Esophagus squamous epithelium (tissue), 5 donors: ENCODE measurements around the gene ID2. TPM values are rescaled to one million over a fixed set of nuclear protein-coding genes. Genes with fewer than 3 reads are reported as not detected.

ENCODE experiments used
- DNase-seq: peaks from one replicate; lab custom pipeline; 2025; lab: John Stamatoyannopoulos, UW
- H3K27ac ChIP-seq, 4 donors: fragments of 200-600 bp; sonication (generic); one replicate each; pipeline ENCODE4 v1.5.1; 2016 to 2019; ENCODE audit warnings: mild to moderate bottlenecking in 1 of 4
- H3K27me3 ChIP-seq, 4 donors: fragments of 200-600 bp; sonication (generic); 1 replicate in 3 of 4; 2 replicates in 1 of 4; pipeline versions ENCODE4 v1.5.1 to v1.6.0; 2017 to 2021; ENCODE audit warnings: antibody characterized with exemption in 1 of 4
- H3K36me3 ChIP-seq, 3 donors: fragments of 200-600 bp; sonication (generic); one replicate each; pipeline ENCODE4 v1.5.1; 2016 to 2019
- H3K4me1 ChIP-seq, 3 donors: fragments of 200-600 bp; sonication (generic); one replicate each; pipeline ENCODE4 v1.5.1; 2017 to 2019
- H3K4me3 ChIP-seq, 4 donors: fragments of 200-600 bp; sonication (generic); 1 replicate in 3 of 4; 2 replicates in 1 of 4; pipeline ENCODE4 v1.5.1; 2016 to 2019; ENCODE audit warnings: mild to moderate bottlenecking in 2 of 4, moderate library complexity in 1 of 4
- H3K9me3 ChIP-seq, 3 donors: fragments of 200-600 bp; sonication (generic); one replicate each; pipeline ENCODE4 v1.5.1; 2016 to 2019
- CTCF ChIP-seq, 6 experiments: fragments of 450-650 bp in 4 of 6; fragments of 200-600 bp in 2 of 6; sonication (generic) in 2 of 6; IDR thresholded peaks; one replicate each; pipeline ENCODE4 v1.5.1; 2016 to 2019; ENCODE audit warnings: antibody characterized with exemption in 6 of 6, mild to moderate bottlenecking in 4 of 6, moderate library complexity in 4 of 6
- POLR2A ChIP-seq, 4 donors: fragments of 450-650 bp; IDR thresholded peaks; one replicate each; pipeline ENCODE4 v1.6.1; 2017; ENCODE audit warnings: antibody characterized with exemption in 4 of 4, mild to moderate bottlenecking in 4 of 4, moderate library complexity in 3 of 4
- WGBS, 2 donors: methylation state at CpG; one replicate each; pipeline ENCODE4 v1.1.5; 2018; 5-methylcytosine and 5-hydroxymethylcytosine counted together
- intact Hi-C: fragments of 100-400 bp; cut with DNase I; formaldehyde crosslinking; loops from one replicate; pipeline ENCODE4 v1.15.0; 2022
- total RNA-seq, 4 donors: library from RNA; depleted of rRNA; stranded (reverse); fragments of >200 nt; gene quantifications; one replicate each; pipeline ENCODE4 v1.1.0, GENCODE V29; 2016
- donor health status: DM: yes; HTN: yes; CAD: no.

ID2 gene
- total RNA-seq, 4 donors from 2014 or later, result 16.1 to 82.0 (median 34.2) TPM

- DNase-seq, result no peak
- no peak for TF ChIP-seq CTCF (IDR thresholded peaks at IDR 0.05)
- TF ChIP-seq POLR2A (IDR thresholded peaks at IDR 0.05), result no peak
- no peaks in the 10 kb centered on the region for H3K27me3 ChIP-seq
- H3K9me3 ChIP-seq, result no peaks in the 10 kb centered on the region
- intact Hi-C loops, result no loop called here
- H3K4me3 ChIP-seq, result no peak overlapping the region
- WGBS, 2 donors, result 70 to 82% methylated on average over 16 of the region's 16 CpGs
- H3K36me3 ChIP-seq, result no peaks in the 10 kb centered on the region
- H3K27ac ChIP-seq, result no peak overlapping the region
- H3K4me1 ChIP-seq, result no peaks in the 10 kb centered on the region
Measured at GRCh38 chr2:8701681-8702379, 20.0 kb downstream of the ID2 start.

GRCh38 chr2:8704906-8705305, 23.1 kb downstream of the ID2 start:
- no peak for TF ChIP-seq POLR2A (IDR thresholded peaks at IDR 0.05)
- TF ChIP-seq CTCF (IDR thresholded peaks at IDR 0.05), result no peak
- no peaks in the 10 kb centered on the region for H3K4me1 ChIP-seq
- H3K27ac ChIP-seq, result no peak overlapping the region
- H3K36me3 ChIP-seq, result no peaks in the 10 kb centered on the region
- H3K9me3 ChIP-seq, result no peaks in the 10 kb centered on the region
- no peaks in the 10 kb centered on the region for H3K27me3 ChIP-seq
- WGBS, 2 donors, result 52 to 66% methylated on average over 3 of the region's 3 CpGs
- no peak for DNase-seq
- no peak overlapping the region for H3K4me3 ChIP-seq
- intact Hi-C loops, result no loop called here

- no peak overlapping the region for H3K27ac ChIP-seq
- intact Hi-C loops, result no loop called here
- 79 to 83% methylated on average over 13 to 14 of the region's 14 CpGs for WGBS, 2 donors
- H3K4me1 ChIP-seq, result no peaks in the 10 kb centered on the region
- H3K4me3 ChIP-seq, result no peak overlapping the region
- DNase-seq, result no peak
- no peaks in the 10 kb centered on the region for H3K9me3 ChIP-seq
- TF ChIP-seq CTCF (IDR thresholded peaks at IDR 0.05) (no peak), POLR2A (IDR thresholded peaks at IDR 0.05) (no peak)
- H3K27me3 ChIP-seq, result no peaks in the 10 kb centered on the region
- H3K36me3 ChIP-seq, result no peaks in the 10 kb centered on the region
Measured at GRCh38 chr2:8709611-8710010, 27.8 kb downstream of the ID2 start.

GRCh38 chr2:8710951-8711350, 29.1 kb downstream of the ID2 start:
- no peak for TF ChIP-seq POLR2A (IDR thresholded peaks at IDR 0.05)
- Histone ChIP-seq H3K27ac (no peak overlapping the region), H3K27me3 (no peaks in the 10 kb centered on the region), H3K36me3 (no peaks in the 10 kb centered on the region), H3K4me1 (no peaks in the 10 kb centered on the region), H3K9me3 (no peaks in the 10 kb centered on the region), H3K4me3 (no peak overlapping the region)
- 42 to 51% methylated on average over 3 of the region's 3 CpGs for WGBS, 2 donors
- no peak for DNase-seq
- intact Hi-C loops, result no loop called here

- no peak overlapping the region for H3K4me3 ChIP-seq
- no peaks in the 10 kb centered on the region for H3K27me3 ChIP-seq
- no peak overlapping the region for H3K27ac ChIP-seq
- TF ChIP-seq POLR2A (IDR thresholded peaks at IDR 0.05) (no peak), CTCF (IDR thresholded peaks at IDR 0.05) (no peak)
- intact Hi-C loops, result no loop called here
- no peak for DNase-seq
- 84 to 100% methylated on average over 1 to 4 of the region's 7 CpGs for WGBS, 2 donors
- H3K4me1 ChIP-seq, result no peaks in the 10 kb centered on the region
- no peaks in the 10 kb centered on the region for H3K36me3 ChIP-seq
- no peaks in the 10 kb centered on the region for H3K9me3 ChIP-seq
Measured at GRCh38 chr2:8714283-8714682, 32.4 kb downstream of the ID2 start.
